Measurements from ENCODE around the gene ASB18. TPM values are rescaled to one million over a fixed set of nuclear protein-coding genes. Genes with fewer than 3 reads are reported as not detected.

The ASB18 gene
- total RNA-seq, 1 donor from 2014 or later = not detected

GRCh38 chr2:236177604-236177966 is 86.6 kb downstream of the ASB18 start:
- no peaks in the 10 kb centered on the region for H3K9me3 ChIP-seq (ENCODE audit: low read depth)

GRCh38 chr2:236176951-236177350 is 87.3 kb downstream of the ASB18 start:
- Histone ChIP-seq H3K36me3 (no peaks in the 10 kb centered on the region), H3F3A (ENCODE audit: low read depth) (peaks cover 57% of the 10 kb centered on the region), H4K20me1 (ENCODE audit: low read depth) (peaks cover 69% of the 10 kb centered on the region), H3K9ac (no peak overlapping the region), H3K4me2 (no peak overlapping the region), H3K4me3 (no peak overlapping the region), H3K27ac (no peak overlapping the region), H2AFZ (replicated peaks) (no peak overlapping the region), H3K79me2 (ENCODE audit: low read depth) (no peaks in the 10 kb centered on the region), H3K4me1 (peaks cover 21% of the 10 kb centered on the region), H3K27me3 (peaks cover 100% of the 10 kb centered on the region), H3K9me3 (ENCODE audit: low read depth) (no peaks in the 10 kb centered on the region)
- TF ChIP-seq CTCF (IDR thresholded peaks at IDR 0.05) (no peak), EZH2 (IDR thresholded peaks at IDR 0.05) (no peak), EZH2phosphoT487 (IDR thresholded peaks at IDR 0.05) (no peak)
- no peak overlapping the region for H3K27ac Mint-ChIP-seq
- no peak overlapping the region for H3K4me3 Mint-ChIP-seq
- no peaks in the 10 kb centered on the region for H3K9me3 Mint-ChIP-seq
- H3K4me1 Mint-ChIP-seq = peaks cover 50% of the 10 kb centered on the region
- no peaks in the 10 kb centered on the region for H3K36me3 Mint-ChIP-seq
- DNase-seq (ENCODE audit: low spot score) = no peak
- peaks cover 49% of the 10 kb centered on the region for H3K27me3 Mint-ChIP-seq (ENCODE audit: insufficient read depth, low read depth)

More at GRCh38 chr2:236177604-236177966, 86.6 kb downstream of the ASB18 start:
- peaks cover 15% of the 10 kb centered on the region for H3K4me1 ChIP-seq
- Mint-ChIP-seq H3K27ac (no peak overlapping the region), H3K4me1 (peaks cover 45% of the 10 kb centered on the region), H3K27me3 (ENCODE audit: insufficient read depth, low read depth) (peaks cover 47% of the 10 kb centered on the region), H3K36me3 (no peaks in the 10 kb centered on the region), H3K9me3 (no peaks in the 10 kb centered on the region), H3K4me3 (peak overlapping the region; percentile 81)
- H2AFZ ChIP-seq (replicated peaks) = no peak overlapping the region
- H3K9ac ChIP-seq = no peak overlapping the region
- no peak for TF ChIP-seq EZH2 (IDR thresholded peaks at IDR 0.05)
- TF ChIP-seq CTCF (IDR thresholded peaks at IDR 0.05) = peak; percentile 31
- peaks cover 51% of the 10 kb centered on the region for H3F3A ChIP-seq (ENCODE audit: low read depth)
- H3K27me3 ChIP-seq = peaks cover 100% of the 10 kb centered on the region
- peak overlapping the region; percentile 73 for H3K4me2 ChIP-seq
- no peaks in the 10 kb centered on the region for H3K36me3 ChIP-seq
- H3K79me2 ChIP-seq (ENCODE audit: low read depth) = no peaks in the 10 kb centered on the region
- peak; percentile 87 for DNase-seq (ENCODE audit: low spot score)
- H4K20me1 ChIP-seq (ENCODE audit: low read depth) = peaks cover 63% of the 10 kb centered on the region
- H3K27ac ChIP-seq = no peak overlapping the region
- H3K4me3 ChIP-seq = peak overlapping the region; percentile 48

DNA sequence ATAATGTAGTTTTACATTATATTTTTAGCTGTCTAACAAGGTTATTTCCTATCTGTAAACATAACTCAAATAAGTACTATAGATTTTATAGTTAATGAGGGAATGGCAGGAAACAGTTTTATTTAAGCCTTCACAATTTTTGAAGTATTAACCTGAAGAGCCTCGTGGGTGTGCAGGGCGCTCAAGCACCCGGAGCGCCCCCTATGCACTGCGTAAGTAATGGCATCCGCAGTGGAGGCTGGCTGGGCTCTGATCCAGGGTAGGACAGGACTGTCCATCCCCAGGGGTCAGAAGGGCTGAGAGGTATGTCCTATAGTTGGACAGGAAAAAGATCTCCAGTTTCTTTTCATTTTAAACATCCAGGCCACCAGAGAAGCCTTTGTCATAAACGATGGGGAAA is 87.8 kb downstream of the ASB18 start:
- Histone ChIP-seq H3K9me3 (ENCODE audit: low read depth) (no peaks in the 10 kb centered on the region), H2AFZ (replicated peaks) (no peak overlapping the region), H3K27ac (no peak overlapping the region), H3K4me1 (peaks cover 27% of the 10 kb centered on the region), H3K4me2 (no peak overlapping the region), H3K27me3 (peaks cover 100% of the 10 kb centered on the region), H3K79me2 (ENCODE audit: low read depth) (no peaks in the 10 kb centered on the region), H3K4me3 (no peak overlapping the region), H3K9ac (no peak overlapping the region), H3K36me3 (no peaks in the 10 kb centered on the region), H4K20me1 (ENCODE audit: low read depth) (peaks cover 74% of the 10 kb centered on the region), H3F3A (ENCODE audit: low read depth) (peaks cover 62% of the 10 kb centered on the region)
- Mint-ChIP-seq H3K36me3 (no peaks in the 10 kb centered on the region), H3K9me3 (no peaks in the 10 kb centered on the region), H3K4me3 (peak overlapping the region; percentile 67), H3K4me1 (peaks cover 54% of the 10 kb centered on the region), H3K27me3 (ENCODE audit: insufficient read depth, low read depth) (peaks cover 51% of the 10 kb centered on the region), H3K27ac (no peak overlapping the region)
- peak; percentile 79 for DNase-seq (ENCODE audit: low spot score)
- TF ChIP-seq EZH2 (IDR thresholded peaks at IDR 0.05) (peak; percentile 68), CTCF (IDR thresholded peaks at IDR 0.05) (peak; percentile 85), EZH2phosphoT487 (IDR thresholded peaks at IDR 0.05) (peak; percentile 36)

Measured in neural progenitor cell (in vitro differentiated cells).